Tibial artery (tissue), 4 donors: ENCODE data around the gene ARMH4.

Source experiments
- DNase-seq, 2 donors: peaks; one replicate each; pipeline ENCODE4 v3.0.0-alpha.2; 2019
- H3K27ac ChIP-seq, 2 donors: fragments of 200-600 bp; sonication (generic) in 1 of 2; 1 replicate in 1 of 2; 2 replicates in 1 of 2; pipeline ENCODE4 v1.5.1; 2018 to 2019; ENCODE audit warnings: mild to moderate bottlenecking in 1 of 2
- H3K27me3 ChIP-seq, 2 donors: fragments of 200-600 bp; sonication (generic) in 1 of 2; one replicate each; pipeline versions ENCODE4 v1.5.1 to v1.6.0; 2016 to 2019
- H3K36me3 ChIP-seq, 3 donors: fragments of 200-600 bp; sonication (generic) in 2 of 3; one replicate each; pipeline ENCODE4 v1.5.1; 2016 to 2019; ENCODE audit warnings: mild to moderate bottlenecking in 2 of 3
- H3K4me1 ChIP-seq, 4 donors: fragments of 200-600 bp; sonication (generic) in 2 of 4; 1 replicate in 3 of 4; 2 replicates in 1 of 4; pipeline ENCODE4 v1.5.1; 2016 to 2019
- H3K4me3 ChIP-seq, 2 donors: fragments of 200-600 bp; sonication (generic) in 1 of 2; 1 replicate in 1 of 2; 2 replicates in 1 of 2; pipeline ENCODE4 v1.5.1; 2018 to 2019; ENCODE audit warnings: mild to moderate bottlenecking in 2 of 2
- H3K9me3 ChIP-seq, 3 donors: fragments of 200-600 bp; sonication (generic) in 1 of 3; one replicate each; pipeline ENCODE4 v1.5.1; 2016 to 2019
- intact Hi-C: fragments of 100-400 bp; cut with DNase I; formaldehyde crosslinking; loops from one replicate; pipeline ENCODE4 v1.15.0; 2023; ENCODE audit warnings: low total_unique reads
- TF ChIP-seq, protein P1 (sequence below), 2 experiments: fragments of 200-600 bp in 1 of 2; fragments of 450-650 bp in 1 of 2; IDR thresholded peaks; one replicate each; pipeline ENCODE4 v1.5.1; 2017 to 2019; ENCODE audit warnings: antibody characterized with exemption in 2 of 2, mild to moderate bottlenecking in 1 of 2, moderate library complexity in 1 of 2

ARMH4 gene

GRCh38 chr14:58099682-58100081 is 52.3 kb downstream of the ARMH4 start:
- no peak overlapping the region for H3K4me3 ChIP-seq
- no peak overlapping the region for H3K27ac ChIP-seq
- intact Hi-C loops: no loop called here
- H3K4me1 ChIP-seq: no peaks in the 10 kb centered on the region
- no peaks in the 10 kb centered on the region for H3K9me3 ChIP-seq
- H3K27me3 ChIP-seq: no peaks in the 10 kb centered on the region
- TF ChIP-seq, protein P1, sequence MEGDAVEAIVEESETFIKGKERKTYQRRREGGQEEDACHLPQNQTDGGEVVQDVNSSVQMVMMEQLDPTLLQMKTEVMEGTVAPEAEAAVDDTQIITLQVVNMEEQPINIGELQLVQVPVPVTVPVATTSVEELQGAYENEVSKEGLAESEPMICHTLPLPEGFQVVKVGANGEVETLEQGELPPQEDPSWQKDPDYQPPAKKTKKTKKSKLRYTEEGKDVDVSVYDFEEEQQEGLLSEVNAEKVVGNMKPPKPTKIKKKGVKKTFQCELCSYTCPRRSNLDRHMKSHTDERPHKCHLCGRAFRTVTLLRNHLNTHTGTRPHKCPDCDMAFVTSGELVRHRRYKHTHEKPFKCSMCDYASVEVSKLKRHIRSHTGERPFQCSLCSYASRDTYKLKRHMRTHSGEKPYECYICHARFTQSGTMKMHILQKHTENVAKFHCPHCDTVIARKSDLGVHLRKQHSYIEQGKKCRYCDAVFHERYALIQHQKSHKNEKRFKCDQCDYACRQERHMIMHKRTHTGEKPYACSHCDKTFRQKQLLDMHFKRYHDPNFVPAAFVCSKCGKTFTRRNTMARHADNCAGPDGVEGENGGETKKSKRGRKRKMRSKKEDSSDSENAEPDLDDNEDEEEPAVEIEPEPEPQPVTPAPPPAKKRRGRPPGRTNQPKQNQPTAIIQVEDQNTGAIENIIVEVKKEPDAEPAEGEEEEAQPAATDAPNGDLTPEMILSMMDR (IDR thresholded peaks at IDR 0.05): no peak
- peaks cover 0 to 9% (median 0%) of the 10 kb centered on the region in 3 donors for H3K36me3 ChIP-seq
- DNase-seq: no peak

DNA sequence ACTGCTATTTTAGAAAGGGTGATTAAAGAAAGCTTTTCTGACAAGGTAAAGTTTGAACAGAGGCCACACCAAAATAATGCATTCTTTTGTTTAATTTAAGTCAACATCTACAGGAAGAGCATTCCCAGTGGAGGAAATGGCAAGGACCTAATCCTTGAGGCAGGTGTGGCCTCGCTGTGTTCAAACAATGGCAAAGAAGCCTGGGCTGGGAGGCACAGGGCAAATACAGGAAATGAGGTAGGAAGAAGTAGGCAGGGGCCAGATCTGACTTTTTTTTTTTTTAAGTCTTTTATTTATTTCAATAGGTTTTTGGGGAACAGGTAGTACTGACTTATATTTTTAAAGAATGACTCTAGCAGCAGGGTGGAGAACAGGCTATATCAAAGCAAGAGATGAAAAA is 53.5 kb downstream of the ARMH4 start:
- no peaks in the 10 kb centered on the region for H3K27me3 ChIP-seq
- no peaks in the 10 kb centered on the region for H3K9me3 ChIP-seq
- DNase-seq: no peak
- H3K36me3 ChIP-seq: peaks cover 0 to 9% (median 0%) of the 10 kb centered on the region in 3 donors
- no peak overlapping the region for H3K27ac ChIP-seq
- H3K4me3 ChIP-seq: no peak overlapping the region
- TF ChIP-seq, protein P1 (IDR thresholded peaks at IDR 0.05): no peak
- intact Hi-C loops: no loop called here
- no peaks in the 10 kb centered on the region for H3K4me1 ChIP-seq

GRCh38 chr14:58096731-58097130 is 55.3 kb downstream of the ARMH4 start:
- no peak overlapping the region for H3K27ac ChIP-seq

DNA sequence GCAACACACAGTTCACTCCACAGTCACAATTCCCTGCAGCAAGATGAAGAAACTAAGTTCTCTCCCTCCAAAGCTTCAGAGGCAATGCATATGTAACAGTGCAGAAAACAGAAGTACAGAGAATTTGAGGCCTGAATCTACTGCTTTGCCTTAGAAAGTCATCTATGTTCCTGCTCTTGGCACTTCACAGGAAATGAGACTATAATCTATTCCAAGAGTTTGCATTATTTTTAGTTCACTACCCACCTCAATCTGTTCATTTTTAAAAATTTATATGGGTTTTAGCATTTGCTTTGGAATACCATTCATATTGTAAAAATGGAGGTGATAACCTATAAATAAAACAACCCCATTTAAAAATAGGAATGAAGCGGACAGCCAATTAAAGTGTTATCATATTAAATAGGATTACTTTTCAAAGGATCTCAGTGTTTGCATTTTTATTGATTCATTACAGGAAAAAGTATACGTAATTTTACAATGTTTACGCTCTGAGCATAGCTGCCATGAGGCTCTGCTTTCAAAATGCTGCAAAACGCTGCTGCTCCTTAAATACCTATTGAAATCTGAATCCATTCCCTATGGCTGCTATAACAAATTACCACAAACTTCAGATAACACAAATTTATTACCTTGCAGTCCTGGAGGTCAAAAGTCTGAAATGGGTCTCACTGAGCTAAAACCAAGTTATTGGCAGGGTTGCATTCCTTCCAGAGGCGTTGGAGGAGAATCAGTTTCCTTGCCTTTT is 60.0 kb downstream of the ARMH4 start:
- peaks cover 0 to 9% (median 0%) of the 10 kb centered on the region in 3 donors for H3K36me3 ChIP-seq
- no peak for DNase-seq
- H3K27me3 ChIP-seq: no peaks in the 10 kb centered on the region
- no peaks in the 10 kb centered on the region for H3K9me3 ChIP-seq
- H3K4me1 ChIP-seq: no peaks in the 10 kb centered on the region
- TF ChIP-seq, protein P1 (IDR thresholded peaks at IDR 0.05): no peak
- H3K4me3 ChIP-seq: no peak overlapping the region
- no peak overlapping the region for H3K27ac ChIP-seq
- intact Hi-C loops: no loop called here

More at GRCh38 chr14:58096731-58097130, 55.3 kb downstream of the ARMH4 start:
- H3K27me3 ChIP-seq: no peaks in the 10 kb centered on the region
- intact Hi-C loops: no loop called here
- H3K4me3 ChIP-seq: no peak overlapping the region
- no peak for DNase-seq
- no peaks in the 10 kb centered on the region for H3K9me3 ChIP-seq
- no peaks in the 10 kb centered on the region for H3K4me1 ChIP-seq
- TF ChIP-seq, protein P1 (IDR thresholded peaks at IDR 0.05): no peak
- peaks cover 0 to 9% (median 0%) of the 10 kb centered on the region in 3 donors for H3K36me3 ChIP-seq

- DNase-seq: no peak
- H3K4me3 ChIP-seq: no peak overlapping the region
- intact Hi-C loops: no loop called here
- H3K4me1 ChIP-seq: no peaks in the 10 kb centered on the region
- TF ChIP-seq, protein P1 (IDR thresholded peaks at IDR 0.05): no peak
- H3K36me3 ChIP-seq: no peaks in the 10 kb centered on the region
- H3K27me3 ChIP-seq: no peaks in the 10 kb centered on the region
- no peak overlapping the region for H3K27ac ChIP-seq
- H3K9me3 ChIP-seq: no peaks in the 10 kb centered on the region
These were observed 62.4 kb downstream of the ARMH4 start for GRCh38 chr14:58089612-58090011.
